Gastroesophageal sphincter (tissue), 4 donors: ENCODE results near the gene OTX2. TPM values are rescaled to one million over a fixed set of nuclear protein-coding genes. Genes with fewer than 3 reads are reported as not detected.

ENCODE experiments used
- ATAC-seq: fragments of 150-250 bp; one replicate; pipeline ENCODE4 v1.9.1; 2016; ENCODE audit warnings: mild to moderate bottlenecking, moderate library complexity
- H3K27ac ChIP-seq, 4 donors: fragments of 200-600 bp; sonication (generic) in 3 of 4; 1 replicate in 3 of 4; 2 replicates in 1 of 4; pipeline ENCODE4 v1.5.1; 2016 to 2019
- H3K27me3 ChIP-seq: fragments of 200-600 bp; sonication (generic); one replicate; pipeline ENCODE4 v1.5.1; 2019
- H3K36me3 ChIP-seq, 2 donors: fragments of 200-600 bp; sonication (generic); one replicate each; pipeline ENCODE4 v1.5.1; 2019; ENCODE audit warnings: control low read depth in 1 of 2
- H3K4me1 ChIP-seq, 3 donors: fragments of 200-600 bp; sonication (generic); 1 replicate in 2 of 3; 2 replicates in 1 of 3; pipeline ENCODE4 v1.5.1; 2016 to 2019; ENCODE audit warnings: control low read depth in 2 of 3
- H3K4me3 ChIP-seq, 2 donors: fragments of 200-600 bp; sonication (generic); one replicate each; pipeline ENCODE4 v1.5.1; 2019; ENCODE audit warnings: mild to moderate bottlenecking in 1 of 2, moderate library complexity in 1 of 2
- H3K9me3 ChIP-seq, 3 donors: fragments of 200-600 bp; sonication (generic); one replicate each; pipeline ENCODE4 v1.5.1; 2017 to 2019; ENCODE audit warnings: control low read depth in 2 of 3
- EP300 ChIP-seq: sonication (generic); formaldehyde crosslinking; IDR thresholded peaks from one replicate; pipeline ENCODE4 v1.6.1; 2017; ENCODE audit warnings: antibody characterized with exemption, mild to moderate bottlenecking
- POLR2A ChIP-seq, 2 donors: fragments of 450-650 bp; IDR thresholded peaks; one replicate each; pipeline ENCODE4 v1.6.1; 2017; ENCODE audit warnings: antibody characterized with exemption in 2 of 2, mild to moderate bottlenecking in 2 of 2, moderate library complexity in 1 of 2
- POLR2AphosphoS5 ChIP-seq: sonication (generic); formaldehyde crosslinking; IDR thresholded peaks from one replicate; pipeline ENCODE4 v1.6.1; 2017; ENCODE audit warnings: antibody characterized with exemption
- WGBS, 2 donors: methylation state at CpG; one replicate each; pipeline ENCODE4 v1.1.5; 2018; ENCODE audit warnings: low coverage in 1 of 2; 5-methylcytosine and 5-hydroxymethylcytosine counted together
- total RNA-seq, 4 donors: library from RNA; depleted of rRNA; stranded (reverse); fragments of >200 nt; gene quantifications; one replicate each; pipeline ENCODE4 v1.1.0, GENCODE V29; 2016
- TF ChIP-seq, protein P1 (sequence below), 4 experiments: fragments of 200-600 bp in 2 of 4; fragments of 450-650 bp in 2 of 4; sonication (generic) in 1 of 4; IDR thresholded peaks; one replicate each; pipeline ENCODE4 v1.5.1; 2017 to 2019; ENCODE audit warnings: antibody characterized with exemption in 4 of 4, mild to moderate bottlenecking in 2 of 4, moderate library complexity in 2 of 4

OTX2 gene
- total RNA-seq = not detected

DNA sequence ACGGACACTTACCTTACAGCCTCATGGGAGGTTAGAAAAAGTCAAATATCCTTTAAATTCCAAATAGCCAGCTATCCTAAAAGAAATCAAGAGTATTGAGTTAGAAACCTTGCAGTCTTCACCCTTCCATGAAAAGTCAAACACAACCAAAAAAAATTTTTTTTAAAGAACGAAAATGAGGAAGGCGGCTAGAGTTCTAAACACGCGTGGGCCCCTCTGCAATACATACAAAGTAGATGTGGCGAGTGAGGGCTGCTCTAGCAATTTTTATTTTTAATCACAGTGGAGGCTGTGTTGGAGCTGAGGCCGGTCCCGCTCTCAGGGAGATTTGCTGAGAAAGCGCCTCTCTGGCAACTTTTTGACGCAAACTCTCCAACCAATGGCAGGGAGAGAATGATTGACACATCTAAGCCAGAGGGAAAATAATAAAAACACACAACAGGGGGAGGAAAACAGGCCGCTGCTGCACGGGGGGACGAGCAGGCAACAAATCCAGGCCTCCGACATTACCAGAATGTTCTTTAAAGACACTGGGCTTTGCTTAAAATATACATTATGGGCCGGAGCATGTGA, at the start of gene OTX2:
Gene OTX2, minus strand, starts transcription at position 333 of the 573 bp plus-strand sequence. CDS start 5,023 bp downstream, outside the sequence.
- ATAC-seq = no peak
- Histone ChIP-seq H3K36me3 (no peaks in the 10 kb centered on the region), H3K4me1 (peaks cover 0 to 35% (median 15%) of the 10 kb centered on the region in 3 donors), H3K9me3 (no peaks in the 10 kb centered on the region), H3K4me3 (peak within 1 kb of the TSS in 1 of 2 donors; percentile 30), H3K27me3 (peaks cover 100% of the 10 kb centered on the region), H3K27ac (no peak within 1 kb of the TSS)
- TF ChIP-seq POLR2A (IDR thresholded peaks at IDR 0.05) = no peak
- no peak for TF ChIP-seq POLR2AphosphoS5
- TF ChIP-seq EP300 = no peak
- TF ChIP-seq, protein P1, sequence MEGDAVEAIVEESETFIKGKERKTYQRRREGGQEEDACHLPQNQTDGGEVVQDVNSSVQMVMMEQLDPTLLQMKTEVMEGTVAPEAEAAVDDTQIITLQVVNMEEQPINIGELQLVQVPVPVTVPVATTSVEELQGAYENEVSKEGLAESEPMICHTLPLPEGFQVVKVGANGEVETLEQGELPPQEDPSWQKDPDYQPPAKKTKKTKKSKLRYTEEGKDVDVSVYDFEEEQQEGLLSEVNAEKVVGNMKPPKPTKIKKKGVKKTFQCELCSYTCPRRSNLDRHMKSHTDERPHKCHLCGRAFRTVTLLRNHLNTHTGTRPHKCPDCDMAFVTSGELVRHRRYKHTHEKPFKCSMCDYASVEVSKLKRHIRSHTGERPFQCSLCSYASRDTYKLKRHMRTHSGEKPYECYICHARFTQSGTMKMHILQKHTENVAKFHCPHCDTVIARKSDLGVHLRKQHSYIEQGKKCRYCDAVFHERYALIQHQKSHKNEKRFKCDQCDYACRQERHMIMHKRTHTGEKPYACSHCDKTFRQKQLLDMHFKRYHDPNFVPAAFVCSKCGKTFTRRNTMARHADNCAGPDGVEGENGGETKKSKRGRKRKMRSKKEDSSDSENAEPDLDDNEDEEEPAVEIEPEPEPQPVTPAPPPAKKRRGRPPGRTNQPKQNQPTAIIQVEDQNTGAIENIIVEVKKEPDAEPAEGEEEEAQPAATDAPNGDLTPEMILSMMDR (IDR thresholded peaks at IDR 0.05) = no peak
- 16% methylated on average over 15 of the region's 15 CpGs for WGBS, 2 donors

DNA sequence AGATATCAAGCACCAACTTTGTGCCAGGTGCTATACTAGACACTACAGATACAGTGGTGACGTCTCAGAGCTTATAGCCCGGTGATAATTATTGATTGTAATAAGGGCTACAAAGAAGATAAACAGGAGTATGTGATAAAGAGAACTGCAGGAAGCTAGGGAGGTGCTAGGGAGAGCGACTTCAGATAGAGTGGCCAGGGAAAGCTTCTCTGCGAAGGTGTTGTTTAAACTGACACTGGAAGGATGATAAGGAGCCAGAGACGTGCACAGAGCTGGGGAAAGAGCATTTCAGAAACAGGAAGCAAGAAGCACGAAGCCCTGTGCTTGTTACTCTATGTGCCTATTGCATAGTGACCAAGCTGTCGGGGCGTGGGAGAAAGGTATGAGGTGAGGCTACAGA, 48.1 kb upstream of the OTX2 start:
- TF ChIP-seq EP300 = no peak
- Histone ChIP-seq H3K4me3 (no peak overlapping the region), H3K9me3 (no peaks in the 10 kb centered on the region), H3K27me3 (peaks cover 42% of the 10 kb centered on the region), H3K27ac (no peak overlapping the region), H3K36me3 (no peaks in the 10 kb centered on the region), H3K4me1 (no peaks in the 10 kb centered on the region)
- WGBS, 2 donors = 15 to 24% methylated on average over 8 of the region's 8 CpGs
- ATAC-seq = no peak

DNA sequence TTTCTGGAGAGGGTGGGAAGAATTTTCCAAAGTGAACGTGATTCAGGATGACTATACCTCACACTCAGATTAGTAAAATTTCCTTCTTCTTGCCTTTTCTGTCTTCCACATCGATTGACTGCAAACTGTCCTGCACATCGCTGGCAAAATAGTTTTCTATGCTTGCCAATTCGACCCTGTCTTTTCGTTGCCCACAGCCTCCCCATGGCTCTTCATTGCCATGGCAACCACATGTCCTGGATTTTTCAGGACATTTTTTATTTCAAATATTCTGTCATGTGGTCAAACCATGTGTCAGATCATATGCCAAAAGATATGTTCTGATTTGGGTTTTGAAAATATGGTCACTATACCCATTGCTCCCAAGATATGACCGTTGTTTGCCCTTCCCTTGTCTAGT, 46.9 kb upstream of the OTX2 start:
- peaks cover 48% of the 10 kb centered on the region for H3K27me3 ChIP-seq
- H3K27ac ChIP-seq = no peak overlapping the region
- H3K4me3 ChIP-seq = no peak overlapping the region
- ATAC-seq = no peak
- no peaks in the 10 kb centered on the region for H3K9me3 ChIP-seq
- 71 to 76% methylated on average over 6 of the region's 6 CpGs for WGBS, 2 donors
- H3K36me3 ChIP-seq = no peaks in the 10 kb centered on the region
- TF ChIP-seq EP300 (no peak), POLR2A (IDR thresholded peaks at IDR 0.05) (no peak), POLR2AphosphoS5 (no peak)
- TF ChIP-seq, protein P1 (IDR thresholded peaks at IDR 0.05) = no peak
- no peaks in the 10 kb centered on the region for H3K4me1 ChIP-seq

DNA sequence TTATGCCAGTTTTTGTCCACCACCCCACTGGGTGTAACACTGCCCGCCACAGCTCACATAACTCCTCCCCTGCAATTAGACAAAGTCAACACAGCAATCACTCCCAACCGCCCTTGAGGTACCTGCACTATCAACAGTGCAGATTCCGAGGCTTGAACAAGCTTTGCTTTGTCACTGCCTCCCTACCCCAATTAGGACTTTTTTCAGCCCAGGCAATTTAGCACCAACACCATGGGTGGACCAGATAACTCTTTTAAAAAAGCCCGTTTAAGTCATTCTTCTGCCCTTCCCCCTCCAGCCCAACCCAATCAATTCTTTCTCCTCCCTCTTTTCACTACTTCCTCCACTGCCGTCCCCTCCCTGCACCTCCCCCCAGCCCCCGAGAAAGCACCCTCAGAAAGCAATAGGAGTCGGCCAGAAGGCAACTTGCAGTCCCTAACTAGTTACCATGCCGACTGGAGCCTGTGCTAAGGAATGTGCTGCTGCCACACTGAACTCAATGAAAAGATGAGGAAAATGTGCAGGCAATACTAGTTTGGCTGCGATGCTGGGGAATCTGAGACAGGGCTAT, 45.7 kb upstream of the OTX2 start:
- Histone ChIP-seq H3K4me3 (no peak overlapping the region), H3K27ac (no peak overlapping the region), H3K9me3 (no peaks in the 10 kb centered on the region), H3K36me3 (no peaks in the 10 kb centered on the region), H3K27me3 (peaks cover 51% of the 10 kb centered on the region), H3K4me1 (no peaks in the 10 kb centered on the region)
- 0 to 4% methylated on average over 4 to 7 of the region's 9 CpGs for WGBS, 2 donors
- TF ChIP-seq POLR2AphosphoS5 (no peak), EP300 (no peak), POLR2A (IDR thresholded peaks at IDR 0.05) (no peak)
- TF ChIP-seq, protein P1 (IDR thresholded peaks at IDR 0.05) = no peak
- no peak for ATAC-seq

DNA sequence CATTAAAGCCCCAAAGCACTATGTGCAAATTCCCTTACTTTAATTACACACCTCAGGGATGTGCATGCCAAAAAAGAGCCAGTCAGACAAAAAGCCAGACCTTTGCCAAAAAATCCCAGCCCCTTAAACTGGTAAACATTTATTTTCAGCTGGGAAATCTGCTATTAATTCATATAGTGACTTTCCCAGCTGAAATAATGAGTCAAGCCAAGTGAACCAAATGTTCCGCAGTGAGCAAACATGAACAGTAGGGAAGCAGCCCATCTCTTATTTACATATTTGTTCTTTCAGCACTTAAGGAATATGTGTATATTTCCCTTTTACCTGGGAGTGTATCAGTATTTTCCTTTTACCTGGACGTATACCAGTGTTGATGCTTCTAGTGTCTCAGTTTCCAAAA, 44.0 kb upstream of the OTX2 start:
- no peak overlapping the region for H3K4me3 ChIP-seq
- no peaks in the 10 kb centered on the region for H3K4me1 ChIP-seq
- no peak for ATAC-seq
- no peaks in the 10 kb centered on the region for H3K36me3 ChIP-seq
- H3K27ac ChIP-seq = no peak overlapping the region
- peaks cover 59% of the 10 kb centered on the region for H3K27me3 ChIP-seq
- no peak for TF ChIP-seq POLR2A (IDR thresholded peaks at IDR 0.05)
- TF ChIP-seq, protein P1 (IDR thresholded peaks at IDR 0.05) = no peak
- TF ChIP-seq POLR2AphosphoS5 = no peak
- no peak for TF ChIP-seq EP300
- no peaks in the 10 kb centered on the region for H3K9me3 ChIP-seq
- WGBS, 2 donors = 31 to 58% methylated on average over 2 of the region's 2 CpGs
